RWPE2 (cell line): ENCODE data around the gene B4GALT6.
A peak's percentile ranks its signal among the peaks of the same experiment; 100 is the strongest.

Experiments used
- ATAC-seq: fragments of 200-7000 bp; cut with Tn5 transposase; 3 replicates; pipeline ENCODE4 v1.9.1; 2021; ENCODE audit warnings: low read depth
- DNase-seq: peaks from one replicate; pipeline ENCODE4 v3.0.0-alpha.2; 2020; ENCODE audit warnings: low spot score
- H3K27ac ChIP-seq: fragments of 450-650 bp; 2 replicates; pipeline ENCODE4 v1.5.1; 2017; ENCODE audit warnings: mild to moderate bottlenecking; ENCODE audit not compliant: poor library complexity, severe bottlenecking
- H3K27me3 ChIP-seq: fragments of 250-450 bp; sonication (Bioruptor Pico); 2 replicates; pipeline ENCODE4 v1.5.1; 2021; ENCODE audit warnings: mild to moderate bottlenecking, moderate library complexity; ENCODE audit not compliant: insufficient read depth, poor library complexity, severe bottlenecking
- H3K36me3 ChIP-seq: fragments of 250-450 bp; sonication (Bioruptor Pico); 2 replicates; pipeline ENCODE4 v1.5.1; 2020; ENCODE audit warnings: low read depth, mild to moderate bottlenecking, moderate library complexity
- H3K4me1 ChIP-seq: fragments of 250-450 bp; sonication (Bioruptor Pico); 2 replicates; pipeline ENCODE4 v1.5.1; 2021; ENCODE audit warnings: mild to moderate bottlenecking, moderate library complexity; ENCODE audit not compliant: insufficient read depth, poor library complexity, severe bottlenecking
- H3K4me3 ChIP-seq: fragments of 250-450 bp; sonication (Bioruptor Pico); 2 replicates; pipeline ENCODE4 v1.5.1; 2021; ENCODE audit warnings: mild to moderate bottlenecking, moderate library complexity; ENCODE audit not compliant: severe bottlenecking
- H3K9me3 ChIP-seq: fragments of 250-450 bp; sonication (Bioruptor Pico); 2 replicates; pipeline ENCODE4 v1.5.1; 2021; ENCODE audit warnings: mild to moderate bottlenecking, moderate library complexity; ENCODE audit not compliant: severe bottlenecking
- CTCF ChIP-seq: fragments of 450-650 bp; IDR thresholded peaks from one replicate; pipeline ENCODE4 v1.5.1; 2017; ENCODE audit warnings: mild to moderate bottlenecking, moderate library complexity; ENCODE audit not compliant: poor library complexity, severe bottlenecking

Gene B4GALT6

GRCh38 chr18:31630549-31630948, 53.8 kb downstream of the B4GALT6 start:
- Histone ChIP-seq H3K9me3 (no peaks in the 10 kb centered on the region), H3K27ac (no peak overlapping the region), H3K4me3 (no peak overlapping the region), H3K36me3 (no peaks in the 10 kb centered on the region; the same call in 1 of the 2 replicates), H3K27me3 (no peaks in the 10 kb centered on the region), H3K4me1 (no peaks in the 10 kb centered on the region)
- no peak for DNase-seq
- no peak for TF ChIP-seq CTCF
- no peak for ATAC-seq

- H3K36me3 ChIP-seq: 0 out of 2 replicates have a peak, but pooled peaks cover 2% of the 10 kb centered on the region
- no peak for ATAC-seq
- H3K4me1 ChIP-seq: no peaks in the 10 kb centered on the region
- no peaks in the 10 kb centered on the region for H3K9me3 ChIP-seq
- no peak for DNase-seq
- H3K27ac ChIP-seq: no peak overlapping the region
- H3K27me3 ChIP-seq: no peaks in the 10 kb centered on the region
- TF ChIP-seq CTCF: peak; percentile 7
- H3K4me3 ChIP-seq: no peak overlapping the region
These were observed 58.0 kb downstream of the B4GALT6 start for GRCh38 chr18:31626409-31626808.

- Histone ChIP-seq H3K27ac (no peak overlapping the region), H3K27me3 (no peaks in the 10 kb centered on the region), H3K9me3 (no peaks in the 10 kb centered on the region), H3K4me1 (no peaks in the 10 kb centered on the region), H3K4me3 (no peak overlapping the region), H3K36me3 (0 out of 2 replicates have a peak, but pooled peaks cover 2% of the 10 kb centered on the region)
- ATAC-seq: no peak
- DNase-seq: no peak
- no peak for TF ChIP-seq CTCF
These were observed 59.3 kb downstream of the B4GALT6 start for GRCh38 chr18:31624892-31625640.

GRCh38 chr18:31619291-31619690, 65.1 kb downstream of the B4GALT6 start:
- DNase-seq: no peak
- no peak for TF ChIP-seq CTCF
- Histone ChIP-seq H3K36me3 (0 out of 2 replicates have a peak, but pooled peaks cover 2% of the 10 kb centered on the region), H3K4me3 (no peak overlapping the region), H3K27me3 (no peaks in the 10 kb centered on the region), H3K27ac (peak overlapping the region; percentile 30), H3K4me1 (peaks cover 10% of the 10 kb centered on the region), H3K9me3 (no peaks in the 10 kb centered on the region)
- ATAC-seq: peak; percentile 91

- DNase-seq (no peak), ATAC-seq (no peak)
- no peak for TF ChIP-seq CTCF
- Histone ChIP-seq H3K9me3 (no peaks in the 10 kb centered on the region), H3K36me3 (0 out of 2 replicates have a peak, but pooled peaks cover 2% of the 10 kb centered on the region), H3K27me3 (no peaks in the 10 kb centered on the region), H3K4me1 (peaks cover 10% of the 10 kb centered on the region), H3K4me3 (no peak overlapping the region), H3K27ac (peak overlapping the region; percentile 30)
These were observed 65.6 kb downstream of the B4GALT6 start for GRCh38 chr18:31618801-31619200.
